Activated CD4-positive, alpha-beta memory T cell treated with anti-CD3 and anti-CD28 coated beads for 36 hours (primary cell): Measurements from ENCODE around the gene BBS5. TPM values are rescaled to one million over a fixed set of nuclear protein-coding genes. Genes with fewer than 3 reads are reported as not detected.
"Not testable (repeated sequence)": the region's sequence is repeated elsewhere in the genome, so short reads cannot be mapped to it uniquely, and the experiment has no call there.

ENCODE experiments used
- CTCF ChIA-PET: fragments of 350-600 bp; sonication (Branson Sonifier 250); formaldehyde crosslinking; loops from one replicate; lab custom pipeline; 2021; ENCODE audit warnings: antibody characterized with exemption, inconsistent platforms; lab: Charles Lee
- POLR2A ChIA-PET: fragments of 350-600 bp; sonication (Branson Sonifier 250); formaldehyde crosslinking; loops from one replicate; lab custom pipeline; 2021; ENCODE audit warnings: antibody characterized with exemption; lab: Charles Lee
- DNase-seq: peaks from one replicate; pipeline ENCODE4 v3.0.0-alpha.2; 2020
- H3K27ac Mint-ChIP-seq: one replicate; pipeline ENCODE4 v1.8.0; 2021; ENCODE audit warnings: mixed read lengths
- H3K27me3 Mint-ChIP-seq: one replicate; pipeline ENCODE4 v1.8.0; 2021; ENCODE audit warnings: mixed read lengths
- H3K36me3 Mint-ChIP-seq: one replicate; pipeline ENCODE4 v1.8.0; 2021; ENCODE audit warnings: mixed read lengths
- H3K4me1 Mint-ChIP-seq: one replicate; pipeline ENCODE4 v1.8.0; 2021; ENCODE audit warnings: low read depth, mixed read lengths
- H3K4me3 Mint-ChIP-seq: one replicate; pipeline ENCODE4 v1.8.0; 2021; ENCODE audit warnings: mild to moderate bottlenecking, mixed read lengths
- H3K9me3 Mint-ChIP-seq: one replicate; pipeline ENCODE4 v1.8.0; 2021; ENCODE audit warnings: mixed read lengths
- intact Hi-C: fragments of 100-400 bp; cut with micrococcal nuclease; formaldehyde crosslinking; loops from one replicate; pipeline ENCODE4 v1.15.1; 2023
- total RNA-seq, 2 experiments: library from RNA; stranded (reverse); gene quantifications; one replicate each; pipeline ENCODE4 v1.2.3, GENCODE V29; 2021

BBS5 gene
- total RNA-seq, 2 experiments from 2014 or later = 2.4 to 3.4 TPM

DNA sequence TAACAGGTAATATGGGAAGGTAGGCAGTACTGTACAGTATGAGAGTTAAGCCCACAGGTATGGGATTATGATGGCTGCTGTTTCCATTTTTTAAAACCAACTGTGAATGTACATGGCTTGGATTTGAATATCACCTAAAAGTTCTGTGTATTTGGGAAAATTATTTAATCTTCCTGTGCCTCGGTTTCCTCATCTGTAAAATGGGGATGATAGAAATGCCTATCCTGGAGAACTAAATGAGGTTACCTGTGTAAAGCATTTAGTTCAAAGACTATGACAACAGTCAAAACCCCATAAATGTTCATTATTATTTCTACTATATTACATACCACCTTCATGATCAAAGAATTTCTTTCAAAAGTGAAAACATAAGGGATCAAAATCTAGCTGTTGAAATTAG is 33.8 kb downstream of the BBS5 start:
- Mint-ChIP-seq H3K27me3 (no peaks in the 10 kb centered on the region), H3K27ac (no peak overlapping the region), H3K36me3 (no peaks in the 10 kb centered on the region), H3K9me3 (no peaks in the 10 kb centered on the region), H3K4me1 (no peaks in the 10 kb centered on the region), H3K4me3 (no peak overlapping the region)
- CTCF ChIA-PET = no interaction called here
- DNase-seq = no peak
- POLR2A ChIA-PET = no interaction called here
- intact Hi-C loops = no loop called here

DNA sequence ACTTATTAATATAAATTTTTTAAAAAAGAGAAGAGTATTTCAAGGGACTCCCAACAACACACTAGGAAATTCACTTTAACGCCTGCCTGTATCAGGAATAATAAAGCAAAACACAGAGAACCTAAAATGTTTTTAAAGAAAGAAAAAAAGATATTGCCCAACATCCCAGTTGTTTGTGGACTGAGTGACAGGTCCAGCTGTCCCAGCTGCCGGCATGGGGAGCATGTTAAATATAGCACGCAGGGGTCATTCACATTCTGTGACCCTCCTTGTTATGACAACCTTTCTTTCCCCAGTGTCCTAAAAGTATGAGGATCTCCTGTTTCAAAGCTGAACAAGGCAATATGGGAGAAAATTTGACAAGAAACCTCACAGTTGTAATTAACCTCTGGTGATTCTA is 34.6 kb downstream of the BBS5 start:
- ChIA-PET CTCF (no interaction called here), POLR2A (no interaction called here)
- no peak for DNase-seq
- H3K4me3 Mint-ChIP-seq = no peak overlapping the region
- H3K4me1 Mint-ChIP-seq = no peaks in the 10 kb centered on the region
- H3K27me3 Mint-ChIP-seq = no peaks in the 10 kb centered on the region
- no peak overlapping the region for H3K27ac Mint-ChIP-seq
- intact Hi-C loops = no loop called here
- no peaks in the 10 kb centered on the region for H3K9me3 Mint-ChIP-seq
- H3K36me3 Mint-ChIP-seq = no peaks in the 10 kb centered on the region

- H3K27ac Mint-ChIP-seq, H3K9me3 Mint-ChIP-seq, H3K4me3 Mint-ChIP-seq, intact Hi-C loops, POLR2A ChIA-PET, DNase-seq, H3K4me1 Mint-ChIP-seq, H3K36me3 Mint-ChIP-seq, CTCF ChIA-PET, H3K27me3 Mint-ChIP-seq: not testable (repeated sequence)
These were observed 35.5 kb downstream of the BBS5 start for GRCh38 chr2:169514758-169515157.

DNA sequence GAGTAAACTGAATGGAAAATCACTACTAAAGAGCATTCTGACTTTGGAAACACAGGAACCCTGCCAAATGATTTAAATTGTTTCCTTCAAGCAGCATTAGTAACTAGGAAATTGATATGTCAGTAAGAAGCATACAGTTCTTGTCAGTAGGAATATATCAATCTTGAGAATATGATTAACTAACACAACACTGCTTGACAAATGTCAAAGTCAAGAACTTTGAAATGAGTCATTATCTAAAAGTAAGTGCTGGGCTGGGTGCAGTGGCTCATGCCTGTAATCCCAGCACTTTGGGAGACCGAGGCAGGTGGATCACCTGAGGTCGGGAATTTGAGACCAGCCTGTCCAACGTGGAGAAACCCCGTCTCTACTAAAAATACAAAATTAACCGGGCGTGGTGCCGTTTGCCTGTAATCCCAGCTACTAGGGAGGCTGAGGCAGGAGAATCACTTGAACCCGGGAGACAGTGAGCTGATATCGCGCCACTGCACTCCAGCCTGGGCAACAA is 37.2 kb downstream of the BBS5 start:
- DNase-seq, H3K36me3 Mint-ChIP-seq, H3K4me3 Mint-ChIP-seq, CTCF ChIA-PET, H3K9me3 Mint-ChIP-seq, H3K27ac Mint-ChIP-seq, H3K4me1 Mint-ChIP-seq, POLR2A ChIA-PET, intact Hi-C loops, H3K27me3 Mint-ChIP-seq: not testable (repeated sequence)

- no peaks in the 10 kb centered on the region for H3K4me1 Mint-ChIP-seq
- no peak for DNase-seq
- H3K4me3 Mint-ChIP-seq = no peak overlapping the region
- no peaks in the 10 kb centered on the region for H3K36me3 Mint-ChIP-seq
- intact Hi-C loops = no loop called here
- no peaks in the 10 kb centered on the region for H3K27me3 Mint-ChIP-seq
- CTCF ChIA-PET = interaction anchor here (0.7 kb wide), 1 partner anchor 560 kb away, joined by 3 read pairs; no protein-coding TSS in a partner anchor
- H3K9me3 Mint-ChIP-seq = no peaks in the 10 kb centered on the region
- POLR2A ChIA-PET = no interaction called here
- no peak overlapping the region for H3K27ac Mint-ChIP-seq
These were observed 41.6 kb downstream of the BBS5 start for GRCh38 chr2:169520896-169521295.

DNA sequence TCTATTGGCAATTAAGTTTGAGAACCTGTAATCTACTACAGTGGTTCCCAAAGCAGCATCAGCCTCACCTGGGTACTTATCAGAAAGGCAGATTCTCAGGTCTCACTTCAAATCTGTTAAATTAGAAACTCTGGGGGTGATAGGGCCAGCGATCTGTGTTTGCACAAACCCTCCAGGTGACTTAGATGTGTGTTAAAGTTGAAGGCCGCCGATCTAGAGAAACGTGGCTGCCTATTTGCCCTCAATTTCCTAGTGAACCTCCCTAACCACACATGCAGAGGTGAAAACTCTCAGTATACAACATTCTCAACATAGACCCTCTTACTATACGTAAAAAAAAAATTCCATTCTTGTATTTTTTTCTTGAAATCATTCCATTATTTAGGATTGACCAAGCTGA is 44.4 kb downstream of the BBS5 start:
- Mint-ChIP-seq H3K4me1 (no peaks in the 10 kb centered on the region), H3K4me3 (no peak overlapping the region), H3K36me3 (no peaks in the 10 kb centered on the region), H3K27me3 (no peaks in the 10 kb centered on the region), H3K27ac (no peak overlapping the region), H3K9me3 (no peaks in the 10 kb centered on the region)
- DNase-seq = no peak
- intact Hi-C loops = no loop called here
- ChIA-PET CTCF (interaction anchor here (0.7 kb wide), 1 partner anchor 253 kb away, joined by 4 read pairs; no protein-coding TSS in a partner anchor), POLR2A (no interaction called here)

DNA sequence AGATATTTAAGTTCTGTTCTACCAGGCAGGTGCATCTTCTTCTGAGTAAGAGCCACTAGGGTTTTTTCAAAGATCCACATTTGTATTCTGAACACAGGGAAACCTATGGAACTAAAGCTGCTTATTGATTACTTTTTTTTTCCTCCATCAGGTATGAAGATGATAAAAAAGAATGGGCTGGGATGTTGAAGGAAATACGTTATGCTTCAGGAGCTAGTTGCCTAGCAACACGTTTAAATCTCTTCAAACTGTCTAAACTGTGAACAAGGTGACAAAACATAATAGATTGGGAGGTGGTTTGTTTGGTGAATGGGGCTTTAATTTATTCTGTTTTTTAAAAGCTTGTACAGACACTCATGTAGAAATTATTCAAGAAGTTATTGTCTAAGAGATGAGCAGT is 46.1 kb downstream of the BBS5 start:
- Mint-ChIP-seq H3K27ac (no peak overlapping the region), H3K9me3 (no peaks in the 10 kb centered on the region), H3K4me3 (no peak overlapping the region), H3K4me1 (no peaks in the 10 kb centered on the region), H3K27me3 (no peaks in the 10 kb centered on the region), H3K36me3 (peaks cover 4% of the 10 kb centered on the region)
- intact Hi-C loops = no loop called here
- ChIA-PET CTCF (no interaction called here), POLR2A (no interaction called here)
- no peak for DNase-seq

- Mint-ChIP-seq H3K27ac (no peak overlapping the region), H3K36me3 (peaks cover 4% of the 10 kb centered on the region), H3K27me3 (no peaks in the 10 kb centered on the region), H3K4me1 (no peaks in the 10 kb centered on the region), H3K9me3 (no peaks in the 10 kb centered on the region), H3K4me3 (no peak overlapping the region)
- ChIA-PET CTCF (no interaction called here), POLR2A (no interaction called here)
- DNase-seq = no peak
- intact Hi-C loops = loop anchor here (2.0 kb wide), 1 partner anchor 168 kb away; the partner anchor contains the start of genes CFAP210 and PHOSPHO2
These were observed 47.2 kb downstream of the BBS5 start for GRCh38 chr2:169526451-169526850.

DNA sequence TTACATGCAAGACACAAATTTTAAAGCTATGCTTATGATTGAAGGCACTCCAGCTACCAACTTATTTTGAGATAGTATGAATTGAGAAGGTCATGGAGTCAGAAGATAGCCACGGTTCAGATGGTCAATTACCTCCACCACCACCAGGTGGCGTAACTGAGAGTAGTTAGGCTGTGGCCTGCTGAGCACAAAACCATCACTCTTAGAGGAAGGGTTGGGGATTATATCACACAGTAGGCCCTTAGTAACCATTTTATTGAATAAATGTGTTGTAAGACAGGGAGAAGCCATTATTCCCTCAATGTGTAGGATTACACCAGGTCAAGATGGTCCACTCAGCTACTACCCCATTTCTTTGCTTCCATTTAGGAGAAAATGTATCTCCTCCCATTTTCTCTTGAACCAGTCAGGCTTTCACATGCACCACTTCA is 49.0 kb downstream of the BBS5 start:
- POLR2A ChIA-PET = no interaction called here
- DNase-seq = peak; percentile 81
- intact Hi-C loops = loop anchor here (1.0 kb wide), 1 partner anchor 400 kb away; no protein-coding TSS in a partner anchor
- Mint-ChIP-seq H3K9me3 (no peaks in the 10 kb centered on the region), H3K4me1 (no peaks in the 10 kb centered on the region), H3K27me3 (no peaks in the 10 kb centered on the region), H3K4me3 (no peak overlapping the region), H3K27ac (no peak overlapping the region), H3K36me3 (peaks cover 4% of the 10 kb centered on the region)
- CTCF ChIA-PET = interaction anchor here (0.5 to 1.4 kb wide), 13 partner anchors 9 to 406 kb away, joined by 3 to 8 read pairs (median 4); partner anchors contain the start of genes BBS5 and KLHL41

DNA sequence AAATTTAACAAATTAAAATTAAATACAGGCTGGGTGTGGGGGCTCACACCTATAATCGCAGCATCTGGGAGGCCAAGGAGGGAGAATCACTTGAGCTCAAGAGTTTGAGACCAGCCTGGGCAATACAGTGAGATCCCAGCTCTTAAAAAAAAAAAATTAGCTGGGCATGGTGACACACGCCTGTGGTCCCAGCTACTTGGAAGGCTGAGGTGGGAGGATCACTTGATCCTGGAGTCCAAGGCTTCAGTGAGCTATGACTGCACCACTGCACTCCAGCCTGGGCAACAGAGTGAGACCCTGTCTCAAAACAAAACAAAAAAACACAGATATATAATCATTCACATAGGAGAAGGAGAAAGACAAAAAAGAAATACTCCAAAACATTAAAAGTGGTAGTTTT is 60.2 kb downstream of the BBS5 start:
- H3K4me3 Mint-ChIP-seq, POLR2A ChIA-PET, intact Hi-C loops, H3K9me3 Mint-ChIP-seq, H3K4me1 Mint-ChIP-seq, DNase-seq, CTCF ChIA-PET, H3K27ac Mint-ChIP-seq, H3K27me3 Mint-ChIP-seq: not testable (repeated sequence)
- peaks cover 21% of the 10 kb centered on the region for H3K36me3 Mint-ChIP-seq

DNA sequence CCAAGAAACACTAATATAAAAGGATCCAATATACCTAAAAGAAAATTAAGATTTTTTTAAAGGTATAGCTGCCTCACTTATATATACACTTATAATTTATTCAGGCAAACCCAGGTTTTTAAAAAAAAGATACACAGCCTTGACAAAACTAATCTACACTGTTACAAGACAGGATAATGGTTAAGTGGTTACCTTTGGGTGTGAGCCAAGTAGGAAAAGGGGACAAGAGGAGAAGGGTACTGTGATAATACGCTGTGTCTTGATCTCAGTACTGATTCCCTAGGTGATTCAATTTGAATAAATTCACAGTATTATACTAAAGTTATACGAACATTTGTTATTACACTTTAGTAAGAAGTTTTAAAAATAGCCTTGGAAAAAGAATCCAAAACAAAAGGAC is 60.9 kb downstream of the BBS5 start:
- H3K4me1 Mint-ChIP-seq = no peaks in the 10 kb centered on the region
- H3K4me3 Mint-ChIP-seq = no peak overlapping the region
- intact Hi-C loops = no loop called here
- no peak overlapping the region for H3K27ac Mint-ChIP-seq
- POLR2A ChIA-PET = no interaction called here
- H3K36me3 Mint-ChIP-seq = peaks cover 23% of the 10 kb centered on the region
- CTCF ChIA-PET = no interaction called here
- H3K27me3 Mint-ChIP-seq = no peaks in the 10 kb centered on the region
- DNase-seq = no peak
- H3K9me3 Mint-ChIP-seq = no peaks in the 10 kb centered on the region

GRCh38 chr2:169542433-169542832 is 63.1 kb downstream of the BBS5 start:
- Mint-ChIP-seq H3K9me3 (no peaks in the 10 kb centered on the region), H3K4me3 (no peak overlapping the region), H3K36me3 (peaks cover 29% of the 10 kb centered on the region), H3K27me3 (no peaks in the 10 kb centered on the region), H3K4me1 (peaks cover 12% of the 10 kb centered on the region), H3K27ac (no peak overlapping the region)
- intact Hi-C loops = no loop called here
- no peak for DNase-seq
- CTCF ChIA-PET = no interaction called here
- POLR2A ChIA-PET = no interaction called here

- DNase-seq = no peak
- Mint-ChIP-seq H3K36me3 (peaks cover 28% of the 10 kb centered on the region), H3K4me3 (no peak overlapping the region), H3K27ac (no peak overlapping the region), H3K27me3 (no peaks in the 10 kb centered on the region), H3K9me3 (no peaks in the 10 kb centered on the region), H3K4me1 (peaks cover 12% of the 10 kb centered on the region)
- intact Hi-C loops = no loop called here
- ChIA-PET CTCF (no interaction called here), POLR2A (no interaction called here)
These were observed 67.5 kb downstream of the BBS5 start for GRCh38 chr2:169546756-169547155.
